ENCODE measurements around the gene SUMF1. TPM values are rescaled to one million over a fixed set of nuclear protein-coding genes. Genes with fewer than 3 reads are reported as not detected.

The SUMF1 gene
- total RNA-seq, 1 experiment from 2014 or later, result 26.6 TPM

DNA sequence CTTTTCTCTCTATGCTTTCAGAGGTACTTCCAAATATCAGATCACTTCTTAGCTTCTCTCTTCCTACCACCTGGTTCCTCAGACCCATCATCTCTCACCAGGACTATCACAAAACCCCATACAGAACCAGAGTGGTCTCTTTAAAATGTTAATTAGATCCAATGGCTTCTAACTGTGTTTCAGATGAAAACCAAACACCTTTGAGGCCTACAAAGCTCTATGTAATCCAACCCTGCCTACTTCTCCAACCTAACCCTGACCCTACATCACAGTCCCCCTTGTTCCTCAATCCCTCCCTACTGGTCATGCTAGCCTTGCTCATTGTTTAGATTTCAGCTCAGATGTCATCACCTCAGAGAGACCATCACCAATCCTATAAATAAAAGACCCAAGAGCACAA lies 34.8 kb downstream of the SUMF1 start:
- intact Hi-C loops (cut with micrococcal nuclease), result no loop called here
- Histone ChIP-seq H3K9ac (ENCODE audit: low read length) (no peak overlapping the region), H4K20me1 (ENCODE audit: insufficient read depth) (no peaks in the 10 kb centered on the region), H3K9me2 (ENCODE audit: insufficient read depth) (no peaks in the 10 kb centered on the region), H2AFZ (ENCODE audit: low read depth, low read length, poor library complexity, severe bottlenecking) (no peak overlapping the region), H3K4me3 (replicated peaks in 1 of 2; ENCODE audit: low read depth in 1 of 2, low read length in 2 of 2) (no peak overlapping the region), H3K9me3 (ENCODE audit: control insufficient read depth in 1 of 2, insufficient read depth in 1 of 2, low read depth in 1 of 2, low read length in 2 of 2) (no peaks in the 10 kb centered on the region; a peak in 1 of 4 replicates), H3K4me2 (ENCODE audit: low read length) (no peak overlapping the region), H3K79me2 (ENCODE audit: insufficient read depth, low read length) (no peaks in the 10 kb centered on the region), H3K4me1 (ENCODE audit: control insufficient read depth in 1 of 2, insufficient read depth in 2 of 2, low read length in 2 of 2) (no peaks in the 10 kb centered on the region), H3K27me3 (ENCODE audit: insufficient read depth, low read length) (no peaks in the 10 kb centered on the region), H3K27ac (ENCODE audit: low read depth, low read length) (no peak overlapping the region), H3K36me3 (ENCODE audit: control insufficient read depth in 1 of 2, insufficient read depth in 2 of 2, low read length in 2 of 2) (no peaks in the 10 kb centered on the region)
- ChIA-PET POLR2A (no interaction called here), RAD21 (ENCODE audit: low non-redundant PET in 1 of 2, low total read pairs in 2 of 2, uncharacterized antibody in 2 of 2, unreplicated experiment in 2 of 2) (no interaction called here), CTCF (no interaction called here)
- DNase-seq (ENCODE audit: low read depth, low spot score), result no peak
- no TSS peak for BruUV-seq (replicated peaks)
- TF ChIP-seq YY1 (IDR thresholded peaks at IDR 0.05; ENCODE audit: extremely low read depth, insufficient replicate concordance, low read depth, low read length) (no peak), ZNF274 (IDR thresholded peaks at IDR 0.05; ENCODE audit: low read depth, low read length) (no peak), EZH2 (IDR thresholded peaks at IDR 0.05) (no peak), EZH2phosphoT487 (IDR thresholded peaks at IDR 0.05; ENCODE audit: borderline replicate concordance) (no peak)
- ATAC-seq, result no peak

DNA sequence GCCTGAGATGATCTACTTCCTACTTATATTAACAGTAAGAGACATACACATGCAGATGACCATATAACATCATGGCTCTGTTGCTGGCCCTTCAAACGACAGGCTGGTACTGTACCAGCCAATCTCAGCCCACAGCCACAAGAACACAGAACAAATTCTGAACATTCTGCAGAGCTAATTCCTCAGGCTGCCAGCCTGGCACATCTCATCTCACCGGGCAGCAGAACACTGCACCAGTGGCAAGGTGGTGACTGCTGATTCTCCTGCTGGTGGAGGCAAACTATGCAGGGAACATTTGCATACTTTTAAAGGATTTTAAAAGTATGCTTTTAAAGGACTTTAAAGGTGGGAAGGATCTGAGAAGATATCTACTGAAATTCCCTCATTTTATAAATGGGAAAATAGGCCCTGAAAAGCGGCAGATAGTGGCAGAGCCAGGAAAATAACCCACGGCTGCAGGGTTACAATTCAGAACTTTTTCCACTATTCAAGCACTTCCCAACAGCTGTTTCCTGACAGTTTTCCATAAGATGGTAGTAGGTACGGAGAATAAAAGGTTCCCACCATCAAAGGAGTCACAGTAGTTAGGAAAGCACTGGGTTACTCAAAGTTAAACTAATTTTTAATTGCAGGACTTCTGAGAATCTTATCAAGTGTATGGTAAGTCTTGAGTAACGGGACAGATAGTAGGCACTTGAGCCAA lies 37.3 kb downstream of the SUMF1 start:
- no peaks in the 10 kb centered on the region for H3K9me2 ChIP-seq (ENCODE audit: insufficient read depth)
- no peaks in the 10 kb centered on the region for H3K36me3 ChIP-seq (ENCODE audit: control insufficient read depth in 1 of 2, insufficient read depth in 2 of 2, low read length in 2 of 2)
- BruUV-seq (replicated peaks), result no TSS peak
- DNase-seq (ENCODE audit: low read depth, low spot score) (no peak), ATAC-seq (no peak)
- H2AFZ ChIP-seq (ENCODE audit: low read depth, low read length, poor library complexity, severe bottlenecking), result no peak overlapping the region
- no peaks in the 10 kb centered on the region for H3K79me2 ChIP-seq (ENCODE audit: insufficient read depth, low read length)
- no peak overlapping the region for H3K4me2 ChIP-seq (ENCODE audit: low read length)
- peaks cover 0 to 6% of the 10 kb centered on the region in 2 experiments; a peak in 1 of 4 replicates for H3K4me1 ChIP-seq (ENCODE audit: control insufficient read depth in 1 of 2, insufficient read depth in 2 of 2, low read length in 2 of 2)
- no peaks in the 10 kb centered on the region for H3K27me3 ChIP-seq (ENCODE audit: insufficient read depth, low read length)
- H3K4me3 ChIP-seq (replicated peaks in 1 of 2; ENCODE audit: low read depth in 1 of 2, low read length in 2 of 2), result no peak overlapping the region
- ChIA-PET POLR2A (no interaction called here), CTCF (no interaction called here), RAD21 (ENCODE audit: low non-redundant PET in 1 of 2, low total read pairs in 2 of 2, uncharacterized antibody in 2 of 2, unreplicated experiment in 2 of 2) (no interaction called here)
- no peak overlapping the region for H3K27ac ChIP-seq (ENCODE audit: low read depth, low read length)
- H3K9me3 ChIP-seq (ENCODE audit: control insufficient read depth in 1 of 2, insufficient read depth in 1 of 2, low read depth in 1 of 2, low read length in 2 of 2), result no peaks in the 10 kb centered on the region; a peak in 1 of 4 replicates
- intact Hi-C loops (cut with micrococcal nuclease), result no loop called here
- no peak overlapping the region for H3K9ac ChIP-seq (ENCODE audit: low read length)
- H4K20me1 ChIP-seq (ENCODE audit: insufficient read depth), result no peaks in the 10 kb centered on the region
- TF ChIP-seq CBX3 (IDR thresholded peaks at IDR 0.05; ENCODE audit: low read depth), result no peak
